ENCODE results near the gene CDH24. TPM values are rescaled to one million over a fixed set of nuclear protein-coding genes. Genes with fewer than 3 reads are reported as not detected.
"Not testable (repeated sequence)": the region's sequence is repeated elsewhere in the genome, so short reads cannot be mapped to it uniquely, and the experiment has no call there.

Gene CDH24
- polyA plus RNA-seq, 3 donors: 0.13 to 0.14 TPM; not detected in 1

DNA sequence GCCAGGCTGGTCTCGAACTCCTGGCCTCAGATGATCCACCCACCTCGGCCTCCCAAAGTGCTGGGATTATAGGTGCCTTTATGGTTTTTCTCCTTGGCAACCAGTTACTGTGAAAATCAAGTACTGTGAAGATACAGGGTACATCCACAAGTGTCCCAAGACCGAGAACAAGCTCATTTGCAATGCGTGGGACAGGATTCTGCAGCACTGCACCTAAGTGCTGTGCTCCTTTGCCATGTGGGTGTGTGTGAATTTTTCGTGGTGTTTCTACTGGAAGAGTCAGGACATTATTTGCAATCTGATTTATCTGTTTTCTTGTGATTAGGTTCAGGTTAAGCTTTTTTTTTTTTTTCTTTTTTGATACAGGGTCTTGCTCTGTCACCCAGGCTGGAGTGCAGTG, 40.2 kb downstream of the CDH24 start:
- Histone ChIP-seq H3K9me3 (replicated peaks in 1 of 2; ENCODE audit: control insufficient read depth in 1 of 2, insufficient read depth in 1 of 2, low read length in 2 of 2) (no peaks in the 10 kb centered on the region), H3K4me1 (ENCODE audit: control insufficient read depth in 1 of 2, insufficient read depth in 2 of 2, low read length in 2 of 2) (no peaks in the 10 kb centered on the region), H3K4me3 (replicated peaks in 1 of 3; ENCODE audit: low read depth in 2 of 3, low read length in 3 of 3) (no peak overlapping the region), H3K9ac (ENCODE audit: insufficient read depth, low read length, poor library complexity, severe bottlenecking) (no peak overlapping the region), H3K36me3 (replicated peaks in 1 of 2; ENCODE audit: control insufficient read depth in 1 of 2, insufficient read depth in 2 of 2, low read length in 2 of 2) (no peaks in the 10 kb centered on the region), H3K79me2 (ENCODE audit: insufficient read depth, low read length) (no peaks in the 10 kb centered on the region), H3K4me2 (replicated peaks; ENCODE audit: extremely low read depth, low read length, poor library complexity, severe bottlenecking) (no peak overlapping the region), H3K27ac (ENCODE audit: low read depth in 1 of 2, low read length in 2 of 2) (no peak overlapping the region), H3K27me3 (ENCODE audit: control insufficient read depth in 2 of 2, insufficient read depth in 2 of 2, low read length in 2 of 2) (no peaks in the 10 kb centered on the region), H2AFZ (ENCODE audit: insufficient read depth, low read depth, low read length, poor library complexity, severe bottlenecking) (no peak overlapping the region), H4K20me1 (ENCODE audit: insufficient read depth, low read length) (no peaks in the 10 kb centered on the region)
- no peak overlapping the region for H3K27ac Mint-ChIP-seq
- peaks cover 0 to 2% (median 2%) of the 10 kb centered on the region in 3 donors for H3K27me3 Mint-ChIP-seq (ENCODE audit: low read depth in 3 of 3)
- intact Hi-C loops (cut with micrococcal nuclease): no loop called here
- no peak for DNase-seq
- WGBS (ENCODE audit: insufficient coverage): 95% methylated on average over 2 of the region's 5 CpGs
- peaks cover 4% of the 10 kb centered on the region in 2 donors for H3K36me3 Mint-ChIP-seq
- H3K9me3 Mint-ChIP-seq: no peaks in the 10 kb centered on the region
- peaks cover 8% of the 10 kb centered on the region for H3K4me1 Mint-ChIP-seq
- TF ChIP-seq, protein P1, sequence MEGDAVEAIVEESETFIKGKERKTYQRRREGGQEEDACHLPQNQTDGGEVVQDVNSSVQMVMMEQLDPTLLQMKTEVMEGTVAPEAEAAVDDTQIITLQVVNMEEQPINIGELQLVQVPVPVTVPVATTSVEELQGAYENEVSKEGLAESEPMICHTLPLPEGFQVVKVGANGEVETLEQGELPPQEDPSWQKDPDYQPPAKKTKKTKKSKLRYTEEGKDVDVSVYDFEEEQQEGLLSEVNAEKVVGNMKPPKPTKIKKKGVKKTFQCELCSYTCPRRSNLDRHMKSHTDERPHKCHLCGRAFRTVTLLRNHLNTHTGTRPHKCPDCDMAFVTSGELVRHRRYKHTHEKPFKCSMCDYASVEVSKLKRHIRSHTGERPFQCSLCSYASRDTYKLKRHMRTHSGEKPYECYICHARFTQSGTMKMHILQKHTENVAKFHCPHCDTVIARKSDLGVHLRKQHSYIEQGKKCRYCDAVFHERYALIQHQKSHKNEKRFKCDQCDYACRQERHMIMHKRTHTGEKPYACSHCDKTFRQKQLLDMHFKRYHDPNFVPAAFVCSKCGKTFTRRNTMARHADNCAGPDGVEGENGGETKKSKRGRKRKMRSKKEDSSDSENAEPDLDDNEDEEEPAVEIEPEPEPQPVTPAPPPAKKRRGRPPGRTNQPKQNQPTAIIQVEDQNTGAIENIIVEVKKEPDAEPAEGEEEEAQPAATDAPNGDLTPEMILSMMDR (IDR thresholded peaks at IDR 0.05): no peak
- H3K4me3 Mint-ChIP-seq: no peak overlapping the region

DNA sequence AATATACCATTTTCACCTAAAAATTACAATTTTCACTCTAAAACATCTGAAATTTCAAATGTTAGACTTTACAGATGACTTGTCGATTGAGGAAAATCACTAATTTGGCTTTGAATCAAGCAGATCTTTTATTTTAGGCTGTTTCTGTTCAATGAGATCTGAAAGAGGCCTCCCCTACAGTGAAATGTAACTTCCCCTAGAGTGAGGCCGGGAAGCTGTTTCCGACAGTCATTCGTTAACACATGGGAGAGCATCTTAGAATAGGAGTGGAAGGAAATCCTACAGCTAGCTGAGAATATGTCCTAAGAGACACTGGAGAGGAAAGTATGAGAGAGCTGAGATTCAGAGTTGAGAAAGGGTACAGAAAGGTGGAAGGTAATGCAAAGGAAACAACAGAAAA, 41.7 kb downstream of the CDH24 start:
- peak overlapping the region; percentile 9 for H3K4me2 ChIP-seq (replicated peaks; ENCODE audit: extremely low read depth, low read length, poor library complexity, severe bottlenecking)
- H3K27me3 ChIP-seq (ENCODE audit: control insufficient read depth in 2 of 2, insufficient read depth in 2 of 2, low read length in 2 of 2): no peaks in the 10 kb centered on the region
- 60% methylated on average over 1 of the region's 4 CpGs for WGBS (ENCODE audit: insufficient coverage)
- H3K4me3 ChIP-seq (replicated peaks in 1 of 3; ENCODE audit: low read depth in 2 of 3, low read length in 3 of 3): no peak overlapping the region
- no peak overlapping the region for H3K27ac ChIP-seq (ENCODE audit: low read depth in 1 of 2, low read length in 2 of 2)
- no peaks in the 10 kb centered on the region for H3K36me3 ChIP-seq (replicated peaks in 1 of 2; ENCODE audit: control insufficient read depth in 1 of 2, insufficient read depth in 2 of 2, low read length in 2 of 2)
- Mint-ChIP-seq H3K4me1 (peaks cover 8% of the 10 kb centered on the region), H3K27ac (peak overlapping the region in 3 of 7 donors; percentile 15 to 68 (median 64)), H3K36me3 (no peaks in the 10 kb centered on the region), H3K9me3 (no peaks in the 10 kb centered on the region), H3K27me3 (ENCODE audit: low read depth in 3 of 3) (peaks cover 0 to 2% (median 2%) of the 10 kb centered on the region in 3 donors), H3K4me3 (peak overlapping the region in 1 of 2 donors; percentile 73)
- H2AFZ ChIP-seq (ENCODE audit: insufficient read depth, low read depth, low read length, poor library complexity, severe bottlenecking): peak overlapping the region; percentile 56
- H3K9ac ChIP-seq (ENCODE audit: insufficient read depth, low read length, poor library complexity, severe bottlenecking): no peak overlapping the region
- TF ChIP-seq, protein P1 (IDR thresholded peaks at IDR 0.05): no peak
- H3K79me2 ChIP-seq (ENCODE audit: insufficient read depth, low read length): no peaks in the 10 kb centered on the region
- no peaks in the 10 kb centered on the region for H4K20me1 ChIP-seq (ENCODE audit: insufficient read depth, low read length)
- intact Hi-C loops (cut with micrococcal nuclease): no loop called here
- no peaks in the 10 kb centered on the region for H3K9me3 ChIP-seq (replicated peaks in 1 of 2; ENCODE audit: control insufficient read depth in 1 of 2, insufficient read depth in 1 of 2, low read length in 2 of 2)
- H3K4me1 ChIP-seq (ENCODE audit: control insufficient read depth in 1 of 2, insufficient read depth in 2 of 2, low read length in 2 of 2): no peaks in the 10 kb centered on the region
- DNase-seq: no peak

DNA sequence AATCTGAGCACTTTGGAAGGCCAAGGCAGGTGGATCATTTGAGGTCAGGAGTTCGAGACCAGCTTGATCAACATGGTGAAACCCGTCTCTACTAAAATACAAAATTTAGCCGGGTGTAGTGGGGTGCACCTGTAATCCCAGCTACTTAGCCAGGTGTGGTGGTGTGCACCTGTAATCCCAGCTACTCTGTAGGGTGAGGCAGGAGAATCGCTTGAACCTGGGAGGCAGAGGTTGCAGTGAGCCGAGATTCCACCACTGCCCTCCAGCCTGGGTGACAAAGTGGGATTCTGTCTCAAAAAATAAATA, 43.6 kb downstream of the CDH24 start:
- peaks cover 16% of the 10 kb centered on the region for H3K4me1 Mint-ChIP-seq
- H3K36me3 ChIP-seq (replicated peaks in 1 of 2; ENCODE audit: control insufficient read depth in 1 of 2, insufficient read depth in 2 of 2, low read length in 2 of 2); H3K36me3 Mint-ChIP-seq; H3K79me2 ChIP-seq (ENCODE audit: insufficient read depth, low read length); H2AFZ ChIP-seq (ENCODE audit: insufficient read depth, low read depth, low read length, poor library complexity, severe bottlenecking); H3K4me3 Mint-ChIP-seq; H3K27me3 Mint-ChIP-seq (ENCODE audit: low read depth in 3 of 3); intact Hi-C loops (cut with micrococcal nuclease); H3K27me3 ChIP-seq (ENCODE audit: control insufficient read depth in 2 of 2, insufficient read depth in 2 of 2, low read length in 2 of 2); H3K9me3 ChIP-seq (replicated peaks in 1 of 2; ENCODE audit: control insufficient read depth in 1 of 2, insufficient read depth in 1 of 2, low read length in 2 of 2); H4K20me1 ChIP-seq (ENCODE audit: insufficient read depth, low read length); H3K4me2 ChIP-seq (replicated peaks; ENCODE audit: extremely low read depth, low read length, poor library complexity, severe bottlenecking); H3K9ac ChIP-seq (ENCODE audit: insufficient read depth, low read length, poor library complexity, severe bottlenecking); H3K27ac ChIP-seq (ENCODE audit: low read depth in 1 of 2, low read length in 2 of 2); H3K4me3 ChIP-seq (replicated peaks in 1 of 3; ENCODE audit: low read depth in 2 of 3, low read length in 3 of 3); DNase-seq; H3K27ac Mint-ChIP-seq; H3K9me3 Mint-ChIP-seq: not testable (repeated sequence)
- no CpG with 5 or more reads among the region's 5 CpGs for WGBS (ENCODE audit: insufficient coverage)
- peaks cover 11 to 13% of the 10 kb centered on the region in 2 donors for H3K4me1 ChIP-seq (ENCODE audit: control insufficient read depth in 1 of 2, insufficient read depth in 2 of 2, low read length in 2 of 2)

Data from CD14-positive monocyte (primary cell).